ENCODE results near the gene ANKAR. TPM values are rescaled to one million over a fixed set of nuclear protein-coding genes. Genes with fewer than 3 reads are reported as not detected.

Gene ANKAR
- total and polyA plus RNA-seq, 9 of the 15 experiments (the other 6 are each of a cell fraction or from before 2014, with no cell fraction given), result 0.04 to 0.52 (median 0.39) TPM

DNA sequence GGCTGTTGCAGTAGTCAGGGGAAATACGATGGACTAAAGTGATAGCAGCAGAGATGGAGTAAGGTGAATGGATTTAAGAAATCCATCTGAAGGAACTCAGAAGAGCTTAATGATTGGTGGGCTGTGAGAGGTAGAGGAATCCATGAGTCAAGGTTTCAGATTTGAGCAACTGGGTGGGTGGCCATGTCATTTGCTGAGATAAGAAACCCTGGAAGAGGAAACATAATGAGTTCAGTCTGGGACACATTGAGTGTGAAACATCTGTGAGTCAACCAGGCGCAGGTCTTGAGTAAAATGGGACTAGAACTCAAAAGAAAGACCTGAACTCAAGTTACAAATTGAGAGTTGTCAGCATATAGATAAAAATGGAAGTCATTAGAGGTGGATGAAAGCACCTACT lies 32.9 kb upstream of the ANKAR start:
- H3K9ac ChIP-seq (ENCODE audit: insufficient read depth in 1 of 2, low read depth in 2 of 2, low read length in 2 of 2), result no peak overlapping the region
- no peaks in the 10 kb centered on the region; a peak in 1 of 5 replicates for H3K4me1 ChIP-seq (replicated peaks in 1 of 2; ENCODE audit: control insufficient read depth in 2 of 2, insufficient read depth in 2 of 2, low read length in 2 of 2)
- in situ Hi-C loops (cut with MboI), result no loop called here
- H3K79me2 ChIP-seq (ENCODE audit: control insufficient read depth, insufficient read depth, low read length), result no peaks in the 10 kb centered on the region
- H3K36me3 ChIP-seq (ENCODE audit: control insufficient read depth, insufficient read depth, low read length), result no peaks in the 10 kb centered on the region
- no peak overlapping the region for H2AFZ ChIP-seq (ENCODE audit: low read depth, low read length)
- POLR2A ChIA-PET, result interaction anchor here (0.6 kb wide), 1 partner anchor 665 kb away, joined by 3 read pairs; no protein-coding TSS in a partner anchor
- H4K20me1 ChIP-seq (replicated peaks; ENCODE audit: control insufficient read depth, insufficient read depth, low read length), result no peaks in the 10 kb centered on the region
- DNase-seq (ENCODE audit: extremely low read depth in 1 of 4, low spot score in 3 of 4), result peak in 2 of 4 experiments; percentile 29 to 35
- CTCF ChIA-PET (ENCODE audit: low intra/inter-chr PET ratio), result no interaction called here
- H3K27ac ChIP-seq (ENCODE audit: extremely low read depth, low read depth, low read length), result no peak overlapping the region
- no peak for FAIRE-seq
- 31% methylated on average over 2 of the region's 2 CpGs for WGBS (ENCODE audit: insufficient coverage, low coverage, missing lambda C conversion rate)
- H3K27me3 ChIP-seq (ENCODE audit: control insufficient read depth in 2 of 2, insufficient read depth in 2 of 2, low read length in 2 of 2), result no peaks in the 10 kb centered on the region
- peak; percentile 67 for ATAC-seq
- intact Hi-C loops (cut with micrococcal nuclease), result no loop called here
- H3K4me2 ChIP-seq (ENCODE audit: insufficient read depth, low read length), result no peak overlapping the region
- H3K4me3 ChIP-seq, result no peak overlapping the region
- no peaks in the 10 kb centered on the region for H3K9me1 ChIP-seq (ENCODE audit: control insufficient read depth, insufficient read depth, low read length)
- H3K9me3 ChIP-seq (replicated peaks; ENCODE audit: control insufficient read depth, insufficient read depth, low read depth, low read length), result no peaks in the 10 kb centered on the region
- no TSS peak for BruUV-seq (replicated peaks)
- TF ChIP-seq, protein P1, sequence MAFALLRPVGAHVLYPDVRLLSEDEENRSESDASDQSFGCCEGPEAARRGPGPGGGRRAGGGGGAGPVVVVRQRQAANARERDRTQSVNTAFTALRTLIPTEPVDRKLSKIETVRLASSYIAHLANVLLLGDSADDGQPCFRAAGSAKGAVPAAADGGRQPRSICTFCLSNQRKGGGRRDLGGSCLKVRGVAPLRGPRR (CRISPR knock-in tag; IDR thresholded peaks at IDR 0.05), result no peak
- TF ChIP-seq KDM1A (IDR thresholded peaks at IDR 0.05), result peak; percentile 92 to 93
- peak; percentile 79 for TF ChIP-seq EGR1 (conservative IDR thresholded peaks at IDR 0.05)
- TF ChIP-seq ZNF316 (IDR thresholded peaks at IDR 0.05), result no peak
- TF ChIP-seq CEBPZ (IDR thresholded peaks at IDR 0.05; ENCODE audit: borderline replicate concordance, low read depth, low read length), result no peak
- TF ChIP-seq ZFPM2 (CRISPR knock-in tag; IDR thresholded peaks at IDR 0.05), result no peak
- TF ChIP-seq, protein P2, sequence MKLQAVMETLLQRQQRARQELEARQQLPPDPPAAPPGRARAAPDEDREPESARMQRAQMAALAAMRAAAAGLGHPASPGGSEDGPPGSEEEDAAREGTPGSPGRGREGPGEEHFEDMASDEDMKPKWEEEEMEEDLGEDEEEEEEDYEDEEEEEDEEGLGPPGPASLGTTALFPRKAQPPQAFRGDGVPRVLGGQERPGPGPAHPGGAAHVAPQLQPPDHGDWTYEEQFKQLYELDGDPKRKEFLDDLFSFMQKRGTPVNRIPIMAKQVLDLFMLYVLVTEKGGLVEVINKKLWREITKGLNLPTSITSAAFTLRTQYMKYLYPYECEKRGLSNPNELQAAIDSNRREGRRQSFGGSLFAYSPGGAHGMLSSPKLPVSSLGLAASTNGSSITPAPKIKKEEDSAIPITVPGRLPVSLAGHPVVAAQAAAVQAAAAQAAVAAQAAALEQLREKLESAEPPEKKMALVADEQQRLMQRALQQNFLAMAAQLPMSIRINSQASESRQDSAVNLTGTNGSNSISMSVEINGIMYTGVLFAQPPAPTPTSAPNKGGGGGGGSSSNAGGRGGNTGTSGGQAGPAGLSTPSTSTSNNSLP (IDR thresholded peaks at IDR 0.05; ENCODE audit: borderline replicate concordance, low read depth, low read length), result no peak
- peak; percentile 48 for TF ChIP-seq TEAD4 (IDR thresholded peaks at IDR 0.05; ENCODE audit: low read length)
- no peak for TF ChIP-seq TEAD4 (CRISPR knock-in tag; IDR thresholded peaks at IDR 0.05; ENCODE audit: borderline replicate concordance)
- no peak for TF ChIP-seq PTBP1 (IDR thresholded peaks at IDR 0.05; ENCODE audit: low read depth, low read length)
- peak in 1 of 2 experiments; percentile 73; a peak in 2 of 4 replicates for TF ChIP-seq HDAC1 (IDR thresholded peaks at IDR 0.05)
- no peak for TF ChIP-seq PCBP1 (IDR thresholded peaks at IDR 0.05; ENCODE audit: low read depth, low read length, poor library complexity, severe bottlenecking)
- TF ChIP-seq LARP7 (IDR thresholded peaks at IDR 0.05), result no peak
- no peak for TF ChIP-seq CHCHD3 (CRISPR knock-in tag; IDR thresholded peaks at IDR 0.05)
- no peak for TF ChIP-seq CBX2 (IDR thresholded peaks at IDR 0.05; ENCODE audit: insufficient read depth, low read length, poor library complexity, severe bottlenecking)
- 0 out of 2 replicates have a peak, but pooled peaks have one; percentile 30 for TF ChIP-seq SMARCE1 (IDR thresholded peaks at IDR 0.05)

Measured in K562 (cell line).